HUES64 (cell line): Measurements from ENCODE around the gene ERBB4.

Source experiments
- H3K27ac ChIP-seq: 2 replicates; pipeline ENCODE4 v1.7.0; 2013; ENCODE audit warnings: low read depth, low read length, inconsistent platforms
- H3K27me3 ChIP-seq: 2 replicates; pipeline ENCODE4 v1.6.1; 2013; ENCODE audit warnings: mild to moderate bottlenecking, low read length; ENCODE audit not compliant: insufficient read depth
- H3K36me3 ChIP-seq: 2 replicates; pipeline ENCODE4 v1.6.1; 2013; ENCODE audit warnings: mild to moderate bottlenecking, low read length; ENCODE audit not compliant: insufficient read depth
- H3K4me1 ChIP-seq: 2 replicates; pipeline ENCODE4 v1.6.1; 2013; ENCODE audit warnings: mild to moderate bottlenecking, low read length, moderate library complexity; ENCODE audit not compliant: insufficient read depth
- H3K4me3 ChIP-seq: 2 replicates; pipeline ENCODE4 v1.5.1; 2013; ENCODE audit warnings: mild to moderate bottlenecking, low read length, moderate library complexity
- H3K9ac ChIP-seq: 2 replicates; pipeline ENCODE4 v1.6.1; 2013; ENCODE audit warnings: mild to moderate bottlenecking, low read depth, low read length
- H3K9me3 ChIP-seq: 2 replicates; pipeline ENCODE4 v1.6.1; 2013; ENCODE audit warnings: low read depth, low read length; ENCODE audit not compliant: insufficient read depth
- WGBS: fragments of 150-250, 120-280 bp; methylation state at CpG from one replicate; pipeline ENCODE4 v1.1.7; 2013; ENCODE audit warnings: missing lambda C conversion rate; 5-methylcytosine and 5-hydroxymethylcytosine counted together

The ERBB4 gene

GRCh38 chr2:212427638-212428037, 111.0 kb downstream of the ERBB4 start:
- Histone ChIP-seq H3K9ac (no peak overlapping the region), H3K27ac (peak overlapping the region; percentile 3; the same call in 1 of the 2 replicates), H3K4me3 (no peak overlapping the region), H3K27me3 (no peaks in the 10 kb centered on the region), H3K4me1 (peaks cover 33% of the 10 kb centered on the region), H3K9me3 (peaks cover 5% of the 10 kb centered on the region; the same call in 1 of the 2 replicates), H3K36me3 (no peaks in the 10 kb centered on the region)
- 22% methylated on average over 2 of the region's 2 CpGs for WGBS

- Histone ChIP-seq H3K4me1 (peaks cover 33% of the 10 kb centered on the region), H3K9ac (no peak overlapping the region), H3K27me3 (no peaks in the 10 kb centered on the region), H3K9me3 (peaks cover 5% of the 10 kb centered on the region; the same call in 1 of the 2 replicates), H3K4me3 (no peak overlapping the region; the same call in 1 of the 2 replicates), H3K27ac (no peak overlapping the region; the same call in 1 of the 2 replicates), H3K36me3 (no peaks in the 10 kb centered on the region)
- WGBS: 74% methylated on average over 2 of the region's 5 CpGs
Measured at GRCh38 chr2:212426637-212427412, 111.8 kb downstream of the ERBB4 start.

- H3K9me3 ChIP-seq: peaks cover 5% of the 10 kb centered on the region; the same call in 1 of the 2 replicates
- no peak overlapping the region for H3K4me3 ChIP-seq
- H3K4me1 ChIP-seq: peaks cover 26% of the 10 kb centered on the region
- H3K27me3 ChIP-seq: no peaks in the 10 kb centered on the region
- no peaks in the 10 kb centered on the region for H3K36me3 ChIP-seq
- H3K27ac ChIP-seq: no peak overlapping the region
- no peak overlapping the region for H3K9ac ChIP-seq
Measured at GRCh38 chr2:212424082-212424481, 114.5 kb downstream of the ERBB4 start.

- Histone ChIP-seq H3K36me3 (no peaks in the 10 kb centered on the region), H3K27ac (no peak overlapping the region), H3K9ac (no peak overlapping the region), H3K27me3 (no peaks in the 10 kb centered on the region), H3K9me3 (peaks cover 5% of the 10 kb centered on the region; the same call in 1 of the 2 replicates), H3K4me1 (peaks cover 18% of the 10 kb centered on the region), H3K4me3 (no peak overlapping the region)
- 79% methylated on average over 1 of the region's 1 CpG for WGBS
Measured at GRCh38 chr2:212423089-212423488, 115.5 kb downstream of the ERBB4 start.

DNA sequence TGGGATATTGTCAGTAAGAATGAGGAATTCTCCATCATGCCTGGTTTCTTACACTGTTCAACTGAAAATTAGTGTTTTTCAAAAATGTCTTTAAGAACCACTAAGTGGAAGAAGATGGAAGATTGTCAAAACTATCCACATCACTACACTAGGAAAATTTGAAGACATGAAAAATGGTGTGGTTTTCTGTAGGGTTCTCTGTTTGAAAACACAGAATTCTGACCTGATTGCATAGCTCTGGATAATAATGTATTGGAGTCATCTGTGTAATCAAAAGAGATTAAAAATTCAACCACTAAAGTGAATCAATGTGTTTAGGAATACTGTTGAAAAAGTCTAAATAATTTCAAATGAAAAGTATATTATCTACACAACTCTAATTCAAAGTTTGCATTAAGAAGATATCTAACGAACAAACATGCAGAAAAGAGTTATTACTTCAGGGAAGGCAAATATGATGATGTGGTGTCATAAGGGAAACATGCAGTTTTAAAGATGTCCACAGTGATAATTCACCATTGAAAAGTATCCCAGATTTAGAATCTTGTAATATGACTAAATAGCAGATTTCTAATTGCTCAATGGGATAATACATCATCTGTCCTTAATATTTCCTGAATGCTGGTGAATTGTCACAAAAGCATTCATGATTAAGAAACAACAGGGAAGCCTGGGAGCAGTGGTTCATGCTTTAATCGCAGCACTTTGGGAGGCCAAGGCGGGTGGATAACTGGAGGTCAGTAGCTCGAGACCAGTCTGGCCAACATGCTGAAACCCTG, 116.9 kb downstream of the ERBB4 start:
- WGBS: 100% methylated on average over 4 of the region's 4 CpGs
- no peak overlapping the region for H3K27ac ChIP-seq
- H3K9me3 ChIP-seq: peaks cover 5% of the 10 kb centered on the region; the same call in 1 of the 2 replicates
- peaks cover 5% of the 10 kb centered on the region for H3K4me1 ChIP-seq
- H3K36me3 ChIP-seq: no peaks in the 10 kb centered on the region
- no peak overlapping the region for H3K4me3 ChIP-seq
- no peaks in the 10 kb centered on the region for H3K27me3 ChIP-seq
- H3K9ac ChIP-seq: no peak overlapping the region

DNA sequence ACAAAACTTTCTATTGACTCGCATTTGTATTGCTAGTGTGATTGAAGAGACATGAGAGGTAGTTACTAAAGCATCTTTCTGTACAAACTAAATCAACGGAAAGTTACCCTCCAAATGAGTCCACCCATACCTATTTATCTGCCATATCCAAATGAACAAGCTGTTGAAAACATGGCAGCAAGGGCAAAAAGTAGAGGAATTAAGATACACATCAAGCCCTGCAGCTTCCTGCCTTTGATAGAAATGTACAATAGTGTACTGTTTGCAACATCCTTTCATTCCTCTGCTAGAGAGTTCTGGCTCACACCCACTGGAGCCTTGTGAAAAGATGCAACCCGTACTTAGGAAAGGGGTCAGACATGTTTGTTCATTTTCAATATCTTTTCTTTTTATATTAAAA, 122.5 kb downstream of the ERBB4 start:
- no peak overlapping the region for H3K9ac ChIP-seq
- H3K27me3 ChIP-seq: no peaks in the 10 kb centered on the region
- H3K4me1 ChIP-seq: no peaks in the 10 kb centered on the region
- H3K4me3 ChIP-seq: no peak overlapping the region
- H3K36me3 ChIP-seq: no peaks in the 10 kb centered on the region
- no peaks in the 10 kb centered on the region for H3K9me3 ChIP-seq
- no peak overlapping the region for H3K27ac ChIP-seq
- 82% methylated on average over 1 of the region's 3 CpGs for WGBS

GRCh38 chr2:212414767-212415211, 123.8 kb downstream of the ERBB4 start:
- H3K9me3 ChIP-seq: no peaks in the 10 kb centered on the region
- WGBS: 96% methylated on average over 4 of the region's 4 CpGs
- H3K27me3 ChIP-seq: no peaks in the 10 kb centered on the region
- no peak overlapping the region for H3K27ac ChIP-seq
- H3K9ac ChIP-seq: no peak overlapping the region
- no peak overlapping the region for H3K4me3 ChIP-seq
- no peaks in the 10 kb centered on the region for H3K36me3 ChIP-seq
- no peaks in the 10 kb centered on the region for H3K4me1 ChIP-seq

GRCh38 chr2:212409560-212409959, 129.0 kb downstream of the ERBB4 start:
- no peak overlapping the region for H3K4me3 ChIP-seq
- no peaks in the 10 kb centered on the region for H3K9me3 ChIP-seq
- no peaks in the 10 kb centered on the region for H3K27me3 ChIP-seq
- no peaks in the 10 kb centered on the region for H3K36me3 ChIP-seq
- no peak overlapping the region for H3K27ac ChIP-seq
- no peak overlapping the region for H3K9ac ChIP-seq
- H3K4me1 ChIP-seq: no peaks in the 10 kb centered on the region
- WGBS: no CpG with 5 or more reads among the region's 1 CpG

DNA sequence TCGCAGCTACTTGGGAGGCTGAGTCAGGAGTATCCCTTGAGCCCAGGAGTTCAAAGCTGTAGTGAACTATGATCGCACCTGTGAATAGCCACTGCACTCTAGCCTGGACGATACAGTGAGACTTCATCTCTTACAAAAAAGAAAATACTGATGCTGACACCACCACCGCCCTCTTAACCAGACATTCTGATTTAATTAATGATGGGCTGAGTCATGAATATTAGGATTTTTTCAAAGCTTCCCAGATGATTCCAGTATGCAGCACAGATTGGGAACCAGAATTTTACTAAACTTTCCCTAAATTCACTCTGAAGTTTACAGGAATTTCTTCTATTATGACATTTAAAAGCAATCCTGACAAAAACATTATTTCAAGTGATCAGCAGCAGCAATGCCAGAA, 130.1 kb downstream of the ERBB4 start:
- Histone ChIP-seq H3K27me3 (no peaks in the 10 kb centered on the region), H3K36me3 (no peaks in the 10 kb centered on the region), H3K4me1 (no peaks in the 10 kb centered on the region), H3K27ac (no peak overlapping the region), H3K9ac (no peak overlapping the region), H3K9me3 (no peaks in the 10 kb centered on the region), H3K4me3 (no peak overlapping the region)
- 94% methylated on average over 3 of the region's 4 CpGs for WGBS

DNA sequence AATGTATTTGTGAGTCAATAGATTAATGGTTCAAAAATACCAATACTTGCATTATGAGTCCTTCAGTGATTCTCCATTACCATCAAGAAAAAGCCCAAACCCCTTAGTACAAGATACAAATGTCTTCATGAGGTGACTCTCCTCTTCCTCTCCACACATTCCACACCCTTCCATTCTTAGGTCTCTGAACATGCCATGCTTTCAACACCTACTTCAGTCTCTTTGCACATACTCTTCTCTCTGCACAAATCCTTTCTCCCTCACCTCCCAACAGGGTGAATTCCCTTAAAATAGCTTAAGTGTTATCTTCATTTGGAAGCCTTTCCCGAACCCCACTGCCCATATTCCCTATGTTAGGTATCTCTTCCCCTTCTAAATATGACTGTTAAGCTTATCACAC, 131.9 kb downstream of the ERBB4 start:
- Histone ChIP-seq H3K36me3 (no peaks in the 10 kb centered on the region), H3K27ac (no peak overlapping the region), H3K4me3 (no peak overlapping the region), H3K9me3 (no peaks in the 10 kb centered on the region), H3K9ac (no peak overlapping the region), H3K27me3 (no peaks in the 10 kb centered on the region), H3K4me1 (no peaks in the 10 kb centered on the region)
- 80% methylated on average over 1 of the region's 1 CpG for WGBS

- no peaks in the 10 kb centered on the region for H3K36me3 ChIP-seq
- H3K4me3 ChIP-seq: no peak overlapping the region
- WGBS: 93% methylated on average over 4 of the region's 4 CpGs
- no peaks in the 10 kb centered on the region for H3K27me3 ChIP-seq
- H3K9me3 ChIP-seq: no peaks in the 10 kb centered on the region
- H3K4me1 ChIP-seq: no peaks in the 10 kb centered on the region
- no peak overlapping the region for H3K9ac ChIP-seq
- no peak overlapping the region for H3K27ac ChIP-seq
Measured at GRCh38 chr2:212402316-212402715, 136.3 kb downstream of the ERBB4 start.
